Left ventricle myocardium inferior (tissue), 1 donor: ENCODE results near the gene KCNK18. TPM values are rescaled to one million over a fixed set of nuclear protein-coding genes. Genes with fewer than 3 reads are reported as not detected.

Experiments used
- DNase-seq: peaks from one replicate; pipeline ENCODE4 v3.0.0-alpha.2; 2020
- H3K27ac ChIP-seq: fragments of 200-600 bp; replicated peaks from 2 replicates; pipeline ENCODE4 v1.8.0; 2021
- H3K27me3 ChIP-seq: fragments of 200-600 bp; 2 replicates; pipeline ENCODE4 v1.8.0; 2021; ENCODE audit warnings: low read depth
- H3K36me3 ChIP-seq: fragments of 200-600 bp; 2 replicates; pipeline ENCODE4 v1.8.0; 2021
- H3K4me1 ChIP-seq: fragments of 200-600 bp; 2 replicates; pipeline ENCODE4 v1.8.0; 2021
- H3K4me3 ChIP-seq: fragments of 200-600 bp; 2 replicates; pipeline ENCODE4 v1.8.0; 2021; ENCODE audit warnings: mild to moderate bottlenecking, moderate library complexity
- H3K9me3 ChIP-seq: fragments of 200-600 bp; replicated peaks from 2 replicates; pipeline ENCODE4 v1.8.0; 2021
- intact Hi-C: fragments of 100-400 bp; cut with micrococcal nuclease; formaldehyde crosslinking; loops from one replicate; pipeline ENCODE4 v1.11.0; 2022
- total RNA-seq: library from RNA; stranded (reverse); fragmentation: NEBNext Ultra II Directional; extraction: Animal tissue kit (Norgen Biotek cat#: 25700); gene quantifications from one replicate; pipeline ENCODE4 v1.2.1, GENCODE V29; 2021
- TF ChIP-seq, protein P1 (sequence below): fragments of 200-600 bp; IDR thresholded peaks from 2 replicates; pipeline ENCODE4 v1.8.0; 2021; ENCODE audit warnings: antibody characterized with exemption, mild to moderate bottlenecking, borderline replicate concordance
- donor health status: DM: no; HTN: yes; CAD: no; lungs with severe emphysema.

Gene KCNK18
- total RNA-seq, 1 donor from 2014 or later, result not detected

DNA sequence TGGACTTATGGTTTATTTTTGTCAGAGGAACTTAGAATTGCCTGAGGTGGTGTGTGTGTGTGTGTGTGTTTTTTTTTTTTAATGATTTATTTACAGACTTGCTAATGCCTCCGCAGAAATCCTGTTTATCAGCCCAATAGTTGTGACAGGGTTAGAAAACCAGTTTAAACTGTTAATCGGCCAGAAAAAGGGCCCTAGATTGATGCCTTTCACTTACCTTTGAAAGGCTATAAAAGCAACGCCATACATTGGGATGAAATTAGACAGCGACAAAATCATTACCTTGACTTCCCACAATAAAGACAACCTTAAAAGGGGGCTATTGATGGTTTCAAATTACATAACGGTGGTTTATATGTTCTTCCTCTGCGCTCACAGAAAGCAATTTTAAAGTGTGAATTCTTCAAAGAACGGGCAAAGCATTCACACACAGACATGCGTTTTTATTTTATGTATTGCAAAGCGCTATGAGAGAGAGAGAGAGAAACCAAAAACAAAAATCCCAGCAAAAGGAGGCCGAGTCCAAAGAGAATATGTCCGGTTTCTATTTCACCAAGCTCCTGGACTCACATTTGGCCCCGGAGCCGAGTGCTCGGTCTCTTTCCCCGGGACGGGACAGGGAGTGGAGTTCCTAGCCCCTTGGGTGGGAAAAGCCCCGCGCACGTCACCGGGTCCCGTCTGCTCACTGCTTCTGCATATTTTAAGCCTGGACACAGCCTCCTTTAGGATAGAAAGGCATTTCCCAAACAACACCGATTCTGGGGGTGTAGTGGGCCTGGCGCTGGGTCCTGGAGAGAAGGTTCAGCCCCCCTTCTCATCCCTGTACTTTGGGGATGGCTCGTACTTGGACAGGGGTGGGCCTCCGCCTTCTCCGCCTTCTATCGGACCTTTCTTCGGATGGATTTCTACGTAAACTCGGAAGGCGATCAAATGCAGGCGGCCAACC lies 32.4 kb upstream of the KCNK18 start:
- Histone ChIP-seq H3K4me3 (peak overlapping the region; percentile 50), H3K27ac (no peak overlapping the region), H3K9me3 (no peaks in the 10 kb centered on the region), H3K36me3 (no peaks in the 10 kb centered on the region), H3K27me3 (peaks cover 100% of the 10 kb centered on the region), H3K4me1 (peaks cover 41% of the 10 kb centered on the region)
- intact Hi-C loops, result no loop called here
- DNase-seq, result no peak
- TF ChIP-seq, protein P1, sequence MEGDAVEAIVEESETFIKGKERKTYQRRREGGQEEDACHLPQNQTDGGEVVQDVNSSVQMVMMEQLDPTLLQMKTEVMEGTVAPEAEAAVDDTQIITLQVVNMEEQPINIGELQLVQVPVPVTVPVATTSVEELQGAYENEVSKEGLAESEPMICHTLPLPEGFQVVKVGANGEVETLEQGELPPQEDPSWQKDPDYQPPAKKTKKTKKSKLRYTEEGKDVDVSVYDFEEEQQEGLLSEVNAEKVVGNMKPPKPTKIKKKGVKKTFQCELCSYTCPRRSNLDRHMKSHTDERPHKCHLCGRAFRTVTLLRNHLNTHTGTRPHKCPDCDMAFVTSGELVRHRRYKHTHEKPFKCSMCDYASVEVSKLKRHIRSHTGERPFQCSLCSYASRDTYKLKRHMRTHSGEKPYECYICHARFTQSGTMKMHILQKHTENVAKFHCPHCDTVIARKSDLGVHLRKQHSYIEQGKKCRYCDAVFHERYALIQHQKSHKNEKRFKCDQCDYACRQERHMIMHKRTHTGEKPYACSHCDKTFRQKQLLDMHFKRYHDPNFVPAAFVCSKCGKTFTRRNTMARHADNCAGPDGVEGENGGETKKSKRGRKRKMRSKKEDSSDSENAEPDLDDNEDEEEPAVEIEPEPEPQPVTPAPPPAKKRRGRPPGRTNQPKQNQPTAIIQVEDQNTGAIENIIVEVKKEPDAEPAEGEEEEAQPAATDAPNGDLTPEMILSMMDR, result no peak

DNA sequence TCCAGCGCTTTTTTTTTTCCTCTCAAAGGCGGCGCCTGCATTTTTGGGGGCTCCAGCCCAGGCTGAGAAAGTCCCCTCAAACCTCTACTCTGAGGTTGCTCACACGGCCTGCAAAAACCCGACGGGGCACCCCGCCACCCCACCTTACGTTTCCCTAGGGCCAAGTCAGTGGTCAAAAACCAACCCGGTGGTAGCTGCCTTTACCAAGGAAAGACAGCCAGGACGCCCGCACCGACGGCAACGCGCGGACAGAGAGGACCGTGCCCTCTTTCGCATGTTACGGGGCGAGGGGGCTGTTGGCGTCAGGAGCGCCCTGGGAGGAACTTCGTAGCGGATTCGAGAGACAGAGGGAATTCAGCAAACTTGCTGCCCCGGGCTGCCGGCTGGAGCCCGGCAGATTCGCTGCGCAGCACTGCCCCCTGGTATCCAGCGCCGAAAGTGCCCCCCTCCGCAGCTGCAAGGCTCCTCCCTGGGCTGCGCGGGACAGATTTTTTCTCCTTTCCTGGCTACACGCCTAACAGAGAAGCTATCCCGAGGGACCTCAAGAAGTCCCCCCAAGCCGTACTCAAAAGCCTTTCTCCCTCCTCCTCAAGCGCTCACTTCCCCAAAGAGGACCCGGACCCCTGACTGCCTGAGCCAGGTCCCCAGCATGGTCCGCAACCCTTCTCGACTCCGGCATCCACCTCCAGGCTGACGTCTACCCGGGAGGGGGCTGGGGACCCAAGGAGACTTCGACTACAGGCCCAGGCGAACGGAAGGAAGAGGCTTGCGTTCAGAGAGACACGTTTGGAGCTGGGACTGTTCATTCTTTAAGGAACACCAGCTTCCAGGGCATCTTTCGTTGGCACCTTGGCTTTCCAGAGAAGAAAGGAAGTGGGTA lies 31.5 kb upstream of the KCNK18 start:
- H3K27ac ChIP-seq, result no peak overlapping the region
- DNase-seq, result no peak
- peaks cover 100% of the 10 kb centered on the region for H3K27me3 ChIP-seq
- no peaks in the 10 kb centered on the region for H3K36me3 ChIP-seq
- TF ChIP-seq, protein P1, result peak; percentile 61
- H3K4me1 ChIP-seq, result peaks cover 41% of the 10 kb centered on the region
- peak overlapping the region; percentile 50 for H3K4me3 ChIP-seq
- intact Hi-C loops, result no loop called here
- H3K9me3 ChIP-seq, result no peaks in the 10 kb centered on the region

DNA sequence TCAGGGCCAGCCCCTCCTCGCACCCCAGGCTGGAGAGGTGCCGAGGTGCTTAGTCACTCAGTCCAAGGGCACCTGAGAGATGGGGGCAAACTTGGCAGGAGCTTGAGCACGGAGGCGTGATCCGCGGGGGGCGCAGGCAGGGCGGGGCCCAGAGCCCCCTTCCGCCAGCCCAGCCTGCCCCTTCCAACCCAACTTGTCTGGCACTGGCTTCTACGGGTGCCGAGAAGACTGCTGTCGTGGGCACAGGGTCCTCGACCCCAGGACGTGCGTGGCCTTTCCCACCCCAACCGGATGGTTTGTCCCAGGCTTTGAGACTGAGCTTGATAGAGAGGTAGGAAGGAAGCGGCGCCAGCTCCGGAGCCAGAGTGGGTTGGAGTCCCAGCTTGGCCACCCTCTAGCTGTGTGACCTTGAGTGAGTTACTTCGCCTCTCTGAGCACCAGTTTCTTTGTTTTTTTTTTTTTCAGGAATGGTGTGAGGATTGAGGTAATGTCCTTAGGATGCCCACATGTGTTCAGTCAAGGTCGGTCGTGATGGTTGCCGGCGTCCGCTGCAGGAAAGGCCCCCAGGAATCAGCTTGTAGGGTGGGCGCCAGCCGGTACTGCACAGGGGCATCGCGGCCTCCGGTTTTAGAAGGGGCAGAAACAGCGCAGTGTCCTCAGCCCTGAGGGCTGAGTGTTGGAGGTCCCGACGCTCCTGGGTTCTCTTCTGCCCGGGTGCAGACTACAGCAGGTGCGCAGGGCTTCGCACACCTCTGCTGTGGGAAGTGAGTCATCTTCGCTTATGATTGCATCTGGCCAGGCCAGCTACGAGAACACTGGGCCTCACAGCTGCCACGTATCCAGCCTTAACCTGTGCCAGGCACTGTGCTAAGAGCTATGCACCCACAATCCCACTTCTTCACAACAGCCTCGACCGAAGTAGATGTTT lies 30.6 kb upstream of the KCNK18 start:
- no peaks in the 10 kb centered on the region for H3K36me3 ChIP-seq
- no peak overlapping the region for H3K27ac ChIP-seq
- no peak overlapping the region for H3K4me3 ChIP-seq
- H3K9me3 ChIP-seq, result no peaks in the 10 kb centered on the region
- intact Hi-C loops, result no loop called here
- H3K27me3 ChIP-seq, result peaks cover 100% of the 10 kb centered on the region
- H3K4me1 ChIP-seq, result peaks cover 41% of the 10 kb centered on the region
- TF ChIP-seq, protein P1, result no peak
- DNase-seq, result no peak

DNA sequence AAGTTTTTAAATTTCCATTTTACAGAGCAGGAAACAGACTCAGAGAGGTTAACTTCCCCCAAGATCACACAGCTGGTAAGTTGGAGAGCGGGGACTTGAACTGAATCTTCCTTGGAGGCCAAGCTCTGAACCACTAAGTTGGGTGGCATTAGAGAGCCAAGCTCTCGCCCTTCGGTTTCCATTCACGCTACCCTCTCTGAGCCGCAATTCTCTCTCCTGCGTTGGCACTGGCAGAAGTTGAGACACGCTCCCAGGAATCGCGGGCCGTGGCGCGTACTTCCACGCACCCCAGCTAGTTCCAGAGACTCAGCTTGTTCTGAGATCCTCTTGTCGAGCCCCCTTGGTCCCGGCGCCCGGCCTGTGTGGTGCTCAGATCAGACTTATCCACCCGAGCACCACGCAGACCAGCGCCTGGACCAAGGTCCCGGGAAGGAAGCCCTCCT lies 29.9 kb upstream of the KCNK18 start:
- intact Hi-C loops, result no loop called here
- DNase-seq, result no peak
- Histone ChIP-seq H3K36me3 (no peaks in the 10 kb centered on the region), H3K9me3 (no peaks in the 10 kb centered on the region), H3K4me1 (peaks cover 38% of the 10 kb centered on the region), H3K4me3 (peak overlapping the region; percentile 50), H3K27me3 (peaks cover 100% of the 10 kb centered on the region), H3K27ac (no peak overlapping the region)
- TF ChIP-seq, protein P1, result no peak
